Peyer's patch (tissue), 4 donors: Measurements from ENCODE around the gene CCDC192. TPM values are rescaled to one million over a fixed set of nuclear protein-coding genes. Genes with fewer than 3 reads are reported as not detected.
A peak's percentile ranks its signal among the peaks of the same experiment; 100 is the strongest.

ENCODE experiments used
- DNase-seq, 3 donors: peaks; one replicate each; pipeline ENCODE4 v3.0.0-alpha.2; 2017 to 2019
- H3K27ac ChIP-seq, 4 donors: fragments of 200-600 bp; sonication (generic); one replicate each; pipeline ENCODE4 v1.5.1; 2016 to 2019
- H3K27me3 ChIP-seq, 2 donors: fragments of 200-600 bp; sonication (generic); one replicate each; pipeline ENCODE4 v1.5.1; 2019
- H3K36me3 ChIP-seq, 3 donors: fragments of 200-600 bp; sonication (generic); one replicate each; pipeline ENCODE4 v1.5.1; 2016 to 2019
- H3K4me1 ChIP-seq, 4 donors: fragments of 200-600 bp; sonication (generic); one replicate each; pipeline ENCODE4 v1.5.1; 2016 to 2019
- H3K4me3 ChIP-seq, 4 donors: fragments of 200-600 bp; sonication (generic); 1 replicate in 3 of 4; 2 replicates in 1 of 4; pipeline ENCODE4 v1.5.1; 2016 to 2019; ENCODE audit warnings: mild to moderate bottlenecking in 1 of 4
- H3K9me3 ChIP-seq, 4 donors: fragments of 200-600 bp; sonication (generic); one replicate each; pipeline ENCODE4 v1.5.1; 2016 to 2019; ENCODE audit warnings: mild to moderate bottlenecking in 1 of 4
- CTCF ChIP-seq, 6 experiments: fragments of 450-650 bp in 4 of 6; fragments of 200-600 bp in 2 of 6; sonication (generic) in 1 of 6; IDR thresholded peaks; one replicate each; pipeline ENCODE4 v1.5.1; 2017 to 2019; ENCODE audit warnings: antibody characterized with exemption in 6 of 6, mild to moderate bottlenecking in 3 of 6, moderate library complexity in 1 of 6
- POLR2A ChIP-seq, 2 donors: fragments of 450-650 bp; IDR thresholded peaks; one replicate each; pipeline ENCODE4 v1.5.1; 2017; ENCODE audit warnings: antibody characterized with exemption in 2 of 2, mild to moderate bottlenecking in 2 of 2, moderate library complexity in 2 of 2
- total RNA-seq, 4 donors: library from RNA; depleted of rRNA; stranded (reverse); fragments of >200 nt; gene quantifications; one replicate each; pipeline ENCODE4 v1.1.0, GENCODE V29; 2016

CCDC192 gene
- total RNA-seq, 4 donors from 2014 or later: not detected

GRCh38 chr5:127865273-127865672 lies 162.1 kb downstream of the CCDC192 start:
- Histone ChIP-seq H3K4me1 (peaks cover 0 to 6% (median 0%) of the 10 kb centered on the region in 4 donors), H3K4me3 (no peak overlapping the region), H3K27ac (peak overlapping the region in 2 of 4 donors; percentile 6 to 34), H3K27me3 (no peaks in the 10 kb centered on the region), H3K9me3 (no peaks in the 10 kb centered on the region), H3K36me3 (no peaks in the 10 kb centered on the region)
- DNase-seq: no peak
- TF ChIP-seq POLR2A (IDR thresholded peaks at IDR 0.05) (no peak), CTCF (IDR thresholded peaks at IDR 0.05) (peak in 3 of 6 experiments; percentile 37 to 43 (median 41))

- Histone ChIP-seq H3K4me1 (peaks cover 0 to 6% (median 0%) of the 10 kb centered on the region in 4 donors), H3K4me3 (no peak overlapping the region), H3K36me3 (no peaks in the 10 kb centered on the region), H3K9me3 (no peaks in the 10 kb centered on the region), H3K27me3 (no peaks in the 10 kb centered on the region), H3K27ac (peak overlapping the region in 2 of 4 donors; percentile 63 to 64)
- TF ChIP-seq POLR2A (IDR thresholded peaks at IDR 0.05) (no peak), CTCF (IDR thresholded peaks at IDR 0.05) (no peak)
- DNase-seq: peak in 1 of 3 donors; percentile 56
These were observed 164.0 kb downstream of the CCDC192 start for GRCh38 chr5:127867022-127867783.

GRCh38 chr5:127870914-127871313 lies 167.7 kb downstream of the CCDC192 start:
- TF ChIP-seq CTCF (IDR thresholded peaks at IDR 0.05): no peak
- TF ChIP-seq POLR2A (IDR thresholded peaks at IDR 0.05): no peak
- no peak overlapping the region for H3K27ac ChIP-seq
- no peaks in the 10 kb centered on the region for H3K36me3 ChIP-seq
- peaks cover 0 to 13% (median 0%) of the 10 kb centered on the region in 4 donors for H3K4me1 ChIP-seq
- peak in 1 of 3 donors; percentile 26 for DNase-seq
- no peaks in the 10 kb centered on the region for H3K9me3 ChIP-seq
- no peaks in the 10 kb centered on the region for H3K27me3 ChIP-seq
- H3K4me3 ChIP-seq: no peak overlapping the region

- TF ChIP-seq CTCF (IDR thresholded peaks at IDR 0.05) (no peak), POLR2A (IDR thresholded peaks at IDR 0.05) (no peak)
- DNase-seq: no peak
- H3K27ac ChIP-seq: no peak overlapping the region
- H3K9me3 ChIP-seq: no peaks in the 10 kb centered on the region
- H3K4me3 ChIP-seq: no peak overlapping the region
- H3K27me3 ChIP-seq: no peaks in the 10 kb centered on the region
- peaks cover 0 to 14% (median 0%) of the 10 kb centered on the region in 4 donors for H3K4me1 ChIP-seq
- no peaks in the 10 kb centered on the region for H3K36me3 ChIP-seq
These were observed 168.4 kb downstream of the CCDC192 start for GRCh38 chr5:127871503-127872153.

GRCh38 chr5:127872494-127872893 lies 169.3 kb downstream of the CCDC192 start:
- no peaks in the 10 kb centered on the region for H3K27me3 ChIP-seq
- no peak for TF ChIP-seq CTCF (IDR thresholded peaks at IDR 0.05)
- TF ChIP-seq POLR2A (IDR thresholded peaks at IDR 0.05): no peak
- H3K36me3 ChIP-seq: no peaks in the 10 kb centered on the region
- H3K4me3 ChIP-seq: no peak overlapping the region
- peaks cover 0 to 14% (median 0%) of the 10 kb centered on the region in 4 donors for H3K4me1 ChIP-seq
- H3K27ac ChIP-seq: peak overlapping the region in 1 of 4 donors; percentile 2
- DNase-seq: no peak
- no peaks in the 10 kb centered on the region for H3K9me3 ChIP-seq
